A549 (cell line): ENCODE results near the gene MDGA2. TPM values are rescaled to one million over a fixed set of nuclear protein-coding genes. Genes with fewer than 3 reads are reported as not detected.

Experiments used
- ATAC-seq, 2 experiments: fragments of 200-7000 bp in 1 of 2; fragments of >200 bp in 1 of 2; cut with Nextera tagmentation in 1 of 2; cut with Tn5 transposase in 1 of 2; 3 replicates each; pipeline versions ENCODE4 v1.8.0 to v1.9.1; 2018 to 2020; ENCODE audit warnings: mild to moderate bottlenecking in 1 of 2, moderate library complexity in 1 of 2
- CTCF ChIA-PET: fragments of 300-600 bp; sonication (Branson Sonifier 250); formaldehyde crosslinking; extraction: SDS; loops from one replicate; lab custom pipeline; 2021; ENCODE audit warnings: antibody characterized with exemption, inconsistent platforms; lab: Yijun Ruan, JAX
- POLR2A ChIA-PET: fragments of 350-600 bp; formaldehyde crosslinking; extraction: SDS; loops from one replicate; lab custom pipeline; 2021; ENCODE audit warnings: antibody characterized with exemption, inconsistent platforms; lab: Yijun Ruan, JAX
- DNase-seq, 2 experiments: peaks; one replicate each; pipeline versions ENCODE4 v3.0.0 to v3.0.0-alpha.2; 2011 to 2016; ENCODE audit warnings: low read depth in 1 of 2, low spot score in 1 of 2
- FAIRE-seq: peaks from 2 replicates; lab custom pipeline; 2011; peaks lifted over from hg19 to GRCh38; lab: Jason Lieb, UNC
- H3K27ac ChIP-seq, 2 experiments: fragments of >200 bp; sonication (Bioruptor Twin); formaldehyde crosslinking; 3 replicates each; pipeline ENCODE4 v1.5.1; 2016 to 2017
- H3K4me1 ChIP-seq: fragments of >200 bp; sonication (Bioruptor Twin); formaldehyde crosslinking; 3 replicates; pipeline ENCODE4 v1.6.1; 2016
- H3K4me2 ChIP-seq: fragments of >200 bp; sonication (Bioruptor Twin); formaldehyde crosslinking; 3 replicates; pipeline ENCODE4 v1.6.1; 2016
- H3K4me3 ChIP-seq: fragments of >200 bp; sonication (Bioruptor Twin); formaldehyde crosslinking; 3 replicates; pipeline ENCODE4 v1.5.1; 2016
- H3K9me3 ChIP-seq: fragments of >200 bp; sonication (Bioruptor Twin); formaldehyde crosslinking; 3 replicates; pipeline ENCODE4 v1.6.1; 2016
- CHD2 ChIP-seq: fragments of 150-350 bp; IDR thresholded peaks from 2 replicates; pipeline ENCODE4 v1.6.1; 2014; ENCODE audit warnings: low read length; ENCODE audit not compliant: partially characterized antibody
- CHD4 ChIP-seq: fragments of 200-600 bp; sonication (generic); IDR thresholded peaks from 2 replicates; pipeline ENCODE4 v1.6.1; 2016; ENCODE audit warnings: antibody characterized with exemption, mild to moderate bottlenecking, borderline replicate concordance
- EHMT2 ChIP-seq: fragments of 200-600 bp; sonication (generic); IDR thresholded peaks from 2 replicates; pipeline ENCODE4 v1.6.1; 2016; ENCODE audit warnings: antibody characterized with exemption, low read depth, mild to moderate bottlenecking, moderate library complexity
- ELK1 ChIP-seq: fragments of 150-350 bp; IDR thresholded peaks from 2 replicates; pipeline ENCODE4 v1.6.1; 2014; ENCODE audit warnings: low read depth, mild to moderate bottlenecking, low read length
- FOSL2 ChIP-seq, 2 experiments: fragments of 450-650 bp in 1 of 2; fragments of >200 bp in 1 of 2; sonication (Bioruptor Twin) in 1 of 2; formaldehyde crosslinking; IDR thresholded peaks; 2 replicates each; pipeline versions ENCODE4 v1.5.0 to v1.6.1; 2016 to 2020; ENCODE audit warnings: mild to moderate bottlenecking in 1 of 2, moderate library complexity in 1 of 2
- HEYL ChIP-seq: fragments of 250-450 bp; sonication (Bioruptor Pico); IDR thresholded peaks from 2 replicates; pipeline ENCODE4 v1.8.0; 2021; ENCODE audit warnings: mild to moderate bottlenecking, moderate library complexity
- KDM1A ChIP-seq: fragments of 200-600 bp; sonication (generic); IDR thresholded peaks from 2 replicates; pipeline ENCODE4 v1.6.1; 2016; ENCODE audit warnings: low read depth, mild to moderate bottlenecking
- MAFK ChIP-seq: fragments of 450-650 bp; IDR thresholded peaks from 2 replicates; pipeline ENCODE4 v1.6.1; 2014; ENCODE audit not compliant: partially characterized antibody
- MYC ChIP-seq: IDR thresholded peaks from 2 replicates; pipeline ENCODE4 v1.6.1; 2012; ENCODE audit warnings: mild to moderate bottlenecking, inconsistent platforms, low read length, improper control_type of control experiment, borderline replicate concordance
- NFE2L2 ChIP-seq: fragments of 150-350 bp; conservative IDR thresholded peaks from 2 replicates; pipeline ENCODE4 v1.6.1; 2014; ENCODE audit warnings: low read length
- PHF8 ChIP-seq: fragments of 200-600 bp; sonication (generic); IDR thresholded peaks from 2 replicates; pipeline ENCODE4 v1.6.1; 2016; ENCODE audit warnings: low read depth, mild to moderate bottlenecking, antibody characterized with exemption, moderate library complexity, borderline replicate concordance
- POLR2A ChIP-seq: IDR thresholded peaks from 2 replicates; pipeline ENCODE4 v1.6.1; 2012; ENCODE audit warnings: mild to moderate bottlenecking, low read length
- POLR2AphosphoS2 ChIP-seq: conservative IDR thresholded peaks from 2 replicates; pipeline ENCODE4 v1.6.1; 2012; ENCODE audit warnings: low read length, improper control_type of control experiment, inconsistent platforms
- RARB ChIP-seq: fragments of 250-450 bp; sonication (Bioruptor Pico); IDR thresholded peaks from 2 replicates; pipeline ENCODE4 v1.8.0; 2021; ENCODE audit warnings: mild to moderate bottlenecking, moderate library complexity
- RCOR1 ChIP-seq: fragments of 150-350 bp; IDR thresholded peaks from 2 replicates; pipeline ENCODE4 v1.6.1; 2014; ENCODE audit warnings: antibody characterized with exemption, low read length, low read depth
- REST ChIP-seq: fragments of 200-600 bp; sonication (generic); IDR thresholded peaks from 2 replicates; pipeline ENCODE4 v1.6.1; 2016; ENCODE audit warnings: antibody characterized with exemption, mild to moderate bottlenecking, moderate library complexity
- RFX5 ChIP-seq: fragments of 450-650 bp; IDR thresholded peaks from 2 replicates; pipeline ENCODE4 v1.7.1; 2014; ENCODE audit warnings: antibody characterized with exemption, mild to moderate bottlenecking, moderate library complexity
- RNF2 ChIP-seq: fragments of 200-600 bp; sonication (generic); IDR thresholded peaks from 2 replicates; pipeline ENCODE4 v1.6.1; 2016; ENCODE audit warnings: low read depth, mild to moderate bottlenecking, antibody characterized with exemption, moderate library complexity, borderline replicate concordance
- SMC3 ChIP-seq: fragments of >200 bp; sonication (Bioruptor Twin); formaldehyde crosslinking; IDR thresholded peaks from 3 replicates; pipeline ENCODE4 v1.6.1; 2018; ENCODE audit warnings: inconsistent platforms
- TFCP2L1 ChIP-seq: fragments of 250-450 bp; sonication (Bioruptor Pico); IDR thresholded peaks from 2 replicates; pipeline ENCODE4 v1.5.0; 2021; ENCODE audit warnings: mild to moderate bottlenecking
- ZFP36 ChIP-seq: fragments of 450-650 bp; IDR thresholded peaks from 2 replicates; pipeline ENCODE4 v1.6.1; 2014; ENCODE audit warnings: borderline replicate concordance; ENCODE audit not compliant: partially characterized antibody
- ZSCAN20 ChIP-seq: fragments of 250-450 bp; sonication (Bioruptor Pico); IDR thresholded peaks from 2 replicates; pipeline ENCODE4 v1.8.0; 2022; ENCODE audit warnings: mild to moderate bottlenecking, moderate library complexity
- WGBS: methylation state at CpG from one replicate; pipeline ENCODE4 v1.1.6; 2017; ENCODE audit errors: missing lambda C conversion rate; 5-methylcytosine and 5-hydroxymethylcytosine counted together
- polyA plus RNA-seq, 4 experiments: library from polyadenylated mRNA; depleted of rRNA in 3 of 4; stranded (reverse); fragments of >200 nt; fragmentation: RNase III in 1 of 4; extraction: RNeasy Plus Mini Kit Qiagen cat#74134 plus additional on column Dnase treatment in 1 of 4; gene quantifications; 2 replicates in 3 of 4; 3 replicates in 1 of 4; pipeline ENCODE4 v1.2.3, GENCODE V29; 2011 to 2017

The MDGA2 gene
- polyA plus RNA-seq, 2 of the 4 experiments (the other 2 are of a cell fraction), result 0.08 to 0.12 TPM

- POLR2A ChIA-PET, result no interaction called here
- TF ChIP-seq RARB (CRISPR knock-in tag), result no peak
- TF ChIP-seq MAFK, result peak; percentile 78
- no peak for TF ChIP-seq REST
- WGBS, result 24% methylated on average over 4 of the region's 4 CpGs
Observed at GRCh38 chr14:47720281-47720680, 44.9 kb upstream of the MDGA2 start.

GRCh38 chr14:47715330-47715729 is 39.9 kb upstream of the MDGA2 start:
- Histone ChIP-seq H3K4me1 (no peaks in the 10 kb centered on the region), H3K4me2 (no peak overlapping the region), H3K27ac (no peak overlapping the region), H3K9me3 (no peaks in the 10 kb centered on the region), H3K4me3 (no peak overlapping the region)
- DNase-seq (no peak), ATAC-seq (no peak), FAIRE-seq (no peak)
- POLR2A ChIA-PET, result no interaction called here
- 7% methylated on average over 3 of the region's 3 CpGs for WGBS
- CTCF ChIA-PET, result no interaction called here
- no peak for TF ChIP-seq KDM1A
- no peak for TF ChIP-seq SMC3
- no peak for TF ChIP-seq RCOR1
- TF ChIP-seq ZSCAN20 (CRISPR knock-in tag), result no peak
- TF ChIP-seq CHD4, result no peak
- TF ChIP-seq FOSL2 (IDR thresholded peaks at IDR 0.05), result no peak
- TF ChIP-seq FOSL2 (CRISPR knock-in tag; IDR thresholded peaks at IDR 0.05), result no peak
- no peak for TF ChIP-seq RFX5

More at GRCh38 chr14:47720281-47720680, 44.9 kb upstream of the MDGA2 start:
- Histone ChIP-seq H3K4me3 (no peak overlapping the region), H3K27ac (no peak overlapping the region), H3K4me1 (no peaks in the 10 kb centered on the region), H3K4me2 (no peak overlapping the region), H3K9me3 (no peaks in the 10 kb centered on the region)
- FAIRE-seq, result no peak
- CTCF ChIA-PET, result no interaction called here
- ATAC-seq, result no peak
- no peak for DNase-seq

DNA sequence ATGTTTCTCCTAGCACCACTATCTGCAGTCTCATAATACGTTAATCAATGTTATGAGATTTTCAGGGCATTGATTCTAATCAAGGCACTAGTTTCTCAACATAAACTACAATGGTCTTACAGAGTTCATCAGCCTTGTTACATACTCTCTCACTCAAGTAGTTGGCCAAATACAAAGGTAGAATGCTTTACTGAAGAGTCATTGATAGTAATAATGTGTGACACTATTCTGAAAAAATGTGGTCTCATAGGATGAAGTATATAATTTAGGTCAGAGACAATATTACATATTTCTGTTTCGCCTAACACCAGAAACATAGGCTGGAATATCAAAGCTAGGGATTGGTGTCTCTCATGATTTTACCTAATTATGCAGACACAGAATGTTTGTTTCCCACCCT is 35.2 kb upstream of the MDGA2 start:
- POLR2A ChIA-PET, result no interaction called here
- 2% methylated on average over 2 of the region's 2 CpGs for WGBS
- no peak overlapping the region for H3K27ac ChIP-seq
- no peaks in the 10 kb centered on the region for H3K4me1 ChIP-seq
- no peak overlapping the region for H3K4me3 ChIP-seq
- ATAC-seq (no peak), DNase-seq (no peak), FAIRE-seq (no peak)
- H3K9me3 ChIP-seq, result no peaks in the 10 kb centered on the region
- CTCF ChIA-PET, result no interaction called here
- no peak overlapping the region for H3K4me2 ChIP-seq
- TF ChIP-seq ELK1, result no peak
- no peak for TF ChIP-seq ZSCAN20 (CRISPR knock-in tag)
- TF ChIP-seq ZFP36, result no peak
- TF ChIP-seq TFCP2L1 (CRISPR knock-in tag), result no peak

DNA sequence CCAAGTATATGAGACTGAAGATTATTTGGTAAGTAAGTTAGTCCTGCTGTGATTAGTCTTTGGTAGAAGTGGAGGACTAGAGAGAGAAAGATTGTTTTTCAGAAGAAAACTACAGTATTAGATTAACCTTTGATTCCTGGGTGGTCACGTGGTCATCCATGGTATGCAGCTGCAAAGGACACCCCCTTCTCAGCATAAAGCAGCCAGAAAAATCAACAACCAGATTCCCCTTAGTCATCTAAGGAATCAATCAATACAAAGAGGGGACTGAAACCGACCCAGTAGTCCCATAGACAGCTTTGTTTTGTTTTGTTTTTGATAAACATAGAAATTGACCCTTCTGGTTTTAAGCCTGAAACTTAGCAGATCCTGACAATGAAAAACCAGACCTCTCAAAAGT is 30.3 kb upstream of the MDGA2 start:
- 0% methylated on average over 2 of the region's 2 CpGs for WGBS
- Histone ChIP-seq H3K9me3 (no peaks in the 10 kb centered on the region), H3K4me1 (no peaks in the 10 kb centered on the region), H3K4me3 (no peak overlapping the region), H3K27ac (no peak overlapping the region), H3K4me2 (no peak overlapping the region)
- TF ChIP-seq EHMT2, result no peak
- TF ChIP-seq MYC, result no peak
- TF ChIP-seq RNF2, result no peak
- no peak for TF ChIP-seq POLR2A
- no peak for TF ChIP-seq RFX5
- TF ChIP-seq HEYL (CRISPR knock-in tag), result no peak
- no peak for TF ChIP-seq CHD2
- no peak for TF ChIP-seq PHF8
- TF ChIP-seq MAFK, result no peak
- no peak for TF ChIP-seq TFCP2L1 (CRISPR knock-in tag)
- TF ChIP-seq ELK1, result no peak
- no peak for TF ChIP-seq NFE2L2
- TF ChIP-seq POLR2AphosphoS2, result no peak
- ChIA-PET CTCF (no interaction called here), POLR2A (interaction anchor here (0.7 kb wide), 1 partner anchor 39 kb away, joined by 3 read pairs; no protein-coding TSS in a partner anchor)
- no peak for ATAC-seq
- no peak for DNase-seq
- FAIRE-seq, result no peak
